Duodenal mucosa (tissue), 2 donors: ENCODE measurements around the gene AATF.

Experiments
- H3K27ac ChIP-seq: one replicate; pipeline ENCODE4 v1.7.0; 2013; ENCODE audit warnings: low read depth, low read length
- H3K27me3 ChIP-seq, 2 donors: one replicate each; pipeline ENCODE4 v1.7.0; 2013; ENCODE audit warnings: low read length in 2 of 2, control low read depth in 1 of 2; ENCODE audit not compliant: insufficient read depth in 2 of 2, control insufficient read depth in 1 of 2
- H3K36me3 ChIP-seq, 2 donors: one replicate each; pipeline ENCODE4 v1.7.0; 2013; ENCODE audit warnings: low read length in 2 of 2, control low read depth in 1 of 2; ENCODE audit not compliant: insufficient read depth in 2 of 2, control insufficient read depth in 1 of 2
- H3K4me1 ChIP-seq, 2 donors: one replicate each; pipeline ENCODE4 v1.7.0; 2013; ENCODE audit warnings: low read length in 2 of 2, control low read depth in 1 of 2; ENCODE audit not compliant: insufficient read depth in 2 of 2, control insufficient read depth in 1 of 2
- H3K4me3 ChIP-seq, 2 donors: one replicate each; pipeline ENCODE4 v1.7.0; 2013; ENCODE audit warnings: low read length in 2 of 2, low read depth in 1 of 2
- H3K9ac ChIP-seq, 2 donors: one replicate each; pipeline ENCODE4 v1.7.0; 2013; ENCODE audit warnings: low read length in 2 of 2, low read depth in 1 of 2
- H3K9me3 ChIP-seq, 2 donors: one replicate each; pipeline ENCODE4 v1.7.0; 2013; ENCODE audit warnings: low read length in 2 of 2, control low read depth in 1 of 2; ENCODE audit not compliant: control insufficient read depth in 1 of 2

The AATF gene

DNA sequence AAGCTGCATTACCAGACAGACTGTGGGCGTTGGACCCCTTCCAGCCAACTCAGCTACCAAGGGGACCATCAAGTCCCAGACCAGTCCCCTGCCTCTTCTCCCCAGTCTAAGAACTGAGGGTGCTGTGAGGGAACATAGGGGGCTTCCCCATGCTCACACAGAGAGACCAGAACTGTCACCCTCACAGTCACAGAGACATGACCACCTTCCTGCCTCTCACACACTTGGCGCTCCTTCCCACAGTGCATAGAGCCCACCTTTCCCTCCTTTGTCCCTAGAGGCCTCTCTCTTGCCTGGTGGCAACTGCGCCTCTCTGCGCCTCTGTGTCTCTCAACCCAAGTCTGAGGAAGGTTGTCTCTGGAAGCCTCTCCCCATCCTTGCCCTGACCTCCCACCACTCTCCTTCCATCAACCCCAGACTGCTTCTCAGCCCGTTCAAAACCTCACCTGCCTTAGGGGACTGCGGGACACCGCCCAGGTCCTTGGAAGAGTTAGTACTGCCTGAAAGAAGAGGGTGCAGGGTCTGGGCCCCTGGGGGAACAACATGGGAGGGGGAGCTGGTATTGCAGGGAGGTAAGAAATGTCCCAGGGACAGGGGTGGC lies 17.6 kb upstream of the AATF start:
- Histone ChIP-seq H3K9ac (no peak overlapping the region), H3K36me3 (no peaks in the 10 kb centered on the region), H3K27ac (no peak overlapping the region), H3K27me3 (peaks cover 86 to 87% of the 10 kb centered on the region in 2 donors), H3K4me3 (no peak overlapping the region), H3K9me3 (no peaks in the 10 kb centered on the region), H3K4me1 (peaks cover 34 to 42% of the 10 kb centered on the region in 2 donors)

GRCh38 chr17:36931697-36932382 lies 16.9 kb upstream of the AATF start:
- Histone ChIP-seq H3K27me3 (peaks cover 90 to 94% of the 10 kb centered on the region in 2 donors), H3K36me3 (no peaks in the 10 kb centered on the region)

GRCh38 chr17:36932383-36932693 lies 16.4 kb upstream of the AATF start:
- Histone ChIP-seq H3K9me3 (no peaks in the 10 kb centered on the region), H3K9ac (no peak overlapping the region), H3K27ac (no peak overlapping the region), H3K36me3 (no peaks in the 10 kb centered on the region), H3K4me1 (peaks cover 38 to 52% of the 10 kb centered on the region in 2 donors), H3K4me3 (peak overlapping the region; percentile 3 to 16), H3K27me3 (peaks cover 94 to 98% of the 10 kb centered on the region in 2 donors)

More at GRCh38 chr17:36931697-36932382, 16.9 kb upstream of the AATF start:
- no peak overlapping the region for H3K27ac ChIP-seq
- no peak overlapping the region for H3K9ac ChIP-seq
- peaks cover 34 to 47% of the 10 kb centered on the region in 2 donors for H3K4me1 ChIP-seq
- peak overlapping the region; percentile 3 to 16 for H3K4me3 ChIP-seq
- H3K9me3 ChIP-seq, result no peaks in the 10 kb centered on the region

DNA sequence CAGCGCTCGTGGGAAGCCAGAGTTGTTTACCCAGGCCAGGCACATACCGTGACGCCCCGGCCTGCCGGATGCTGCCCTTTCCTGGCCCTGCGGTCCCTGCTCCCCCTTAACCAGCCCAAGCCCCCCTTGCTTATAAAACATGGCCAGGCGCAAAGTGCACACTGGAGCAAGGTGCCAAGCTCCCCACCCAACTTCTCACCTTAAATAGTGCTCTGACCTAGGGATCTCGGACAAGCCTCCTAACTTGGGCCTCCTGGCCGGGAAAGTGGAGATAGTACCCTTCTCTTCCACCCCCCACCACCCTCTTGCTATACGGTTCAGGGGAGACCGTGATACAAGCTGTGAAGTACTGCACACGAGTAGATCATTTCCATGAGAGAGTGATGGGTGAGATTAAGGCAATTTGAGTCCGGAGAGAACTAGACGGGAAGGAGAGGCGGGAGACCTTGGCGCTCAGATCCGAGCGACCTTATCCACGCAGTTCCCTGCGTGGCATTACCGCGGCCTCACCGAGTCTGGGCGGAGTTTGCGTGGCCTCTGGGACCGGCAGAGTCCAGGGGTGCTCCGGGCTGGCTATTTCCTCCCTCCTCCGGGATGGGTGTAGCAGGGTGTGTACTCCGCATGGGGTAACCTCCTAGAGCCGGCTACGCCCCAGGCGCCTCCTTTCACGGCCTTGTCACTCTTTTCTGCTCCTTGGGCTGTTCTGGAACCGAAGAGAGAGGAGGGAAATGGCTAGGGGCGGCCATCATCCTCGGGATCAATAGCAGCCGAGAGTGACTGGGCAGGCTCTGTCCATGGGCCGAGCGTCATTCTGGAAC lies 15.9 kb upstream of the AATF start:
- no peak overlapping the region for H3K27ac ChIP-seq
- H3K36me3 ChIP-seq, result no peaks in the 10 kb centered on the region
- H3K4me3 ChIP-seq, result no peak overlapping the region
- H3K4me1 ChIP-seq, result peaks cover 41 to 58% of the 10 kb centered on the region in 2 donors
- H3K9me3 ChIP-seq, result no peaks in the 10 kb centered on the region
- H3K9ac ChIP-seq, result no peak overlapping the region
- H3K27me3 ChIP-seq, result peaks cover 94 to 98% of the 10 kb centered on the region in 2 donors

GRCh38 chr17:36933512-36934143 lies 15.1 kb upstream of the AATF start:
- H3K36me3 ChIP-seq, result no peaks in the 10 kb centered on the region
- H3K4me3 ChIP-seq, result peak overlapping the region; percentile 17 to 30
- peaks cover 96 to 98% of the 10 kb centered on the region in 2 donors for H3K27me3 ChIP-seq
- H3K9me3 ChIP-seq, result no peaks in the 10 kb centered on the region
- no peak overlapping the region for H3K9ac ChIP-seq
- H3K4me1 ChIP-seq, result peaks cover 41 to 65% of the 10 kb centered on the region in 2 donors
- H3K27ac ChIP-seq, result no peak overlapping the region

DNA sequence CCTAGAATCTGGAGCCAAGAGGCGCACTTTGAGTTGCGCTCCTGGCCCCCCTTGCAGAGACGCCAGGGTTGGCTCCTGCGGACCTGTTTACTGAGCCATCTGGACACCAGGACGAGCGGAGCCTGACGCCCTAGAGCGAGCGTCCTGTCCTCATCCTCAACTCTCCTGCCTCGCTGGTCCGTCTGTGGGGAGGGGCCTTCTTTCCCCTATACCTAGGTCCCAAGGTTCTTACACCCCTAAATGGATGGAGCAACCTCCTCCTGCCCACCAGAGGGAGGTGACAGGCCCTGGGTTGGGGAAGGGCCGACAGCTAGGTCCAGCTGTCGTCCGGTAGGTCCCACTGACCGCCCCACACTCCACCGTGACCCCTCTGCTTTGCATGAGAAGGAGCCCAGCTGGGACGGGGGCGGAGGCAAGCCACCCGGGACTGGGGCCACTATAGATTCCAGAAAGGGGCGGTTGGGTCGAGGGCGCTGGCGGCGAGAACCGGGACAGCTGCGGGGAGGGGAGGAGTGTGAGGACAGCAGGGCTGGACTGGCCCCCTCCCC lies 14.5 kb upstream of the AATF start:
- Histone ChIP-seq H3K27ac (no peak overlapping the region), H3K27me3 (peaks cover 96 to 98% of the 10 kb centered on the region in 2 donors), H3K36me3 (no peaks in the 10 kb centered on the region), H3K4me3 (peak overlapping the region; percentile 35 to 45), H3K9me3 (no peaks in the 10 kb centered on the region), H3K4me1 (peaks cover 41 to 69% of the 10 kb centered on the region in 2 donors), H3K9ac (no peak overlapping the region)

- Histone ChIP-seq H3K4me3 (peak overlapping the region; percentile 35 to 45), H3K9me3 (no peaks in the 10 kb centered on the region), H3K9ac (no peak overlapping the region), H3K27ac (no peak overlapping the region), H3K4me1 (peaks cover 41 to 69% of the 10 kb centered on the region in 2 donors), H3K36me3 (no peaks in the 10 kb centered on the region), H3K27me3 (peaks cover 96 to 98% of the 10 kb centered on the region in 2 donors)
Measured at GRCh38 chr17:36934692-36935630, 13.8 kb upstream of the AATF start.

- peak overlapping the region in 1 of 2 donors; percentile 36 for H3K4me3 ChIP-seq
- no peak overlapping the region for H3K27ac ChIP-seq
- H3K9ac ChIP-seq, result no peak overlapping the region
- peaks cover 95 to 97% of the 10 kb centered on the region in 2 donors for H3K27me3 ChIP-seq
- no peaks in the 10 kb centered on the region for H3K9me3 ChIP-seq
- H3K4me1 ChIP-seq, result peaks cover 41 to 69% of the 10 kb centered on the region in 2 donors
- no peaks in the 10 kb centered on the region for H3K36me3 ChIP-seq
Measured at GRCh38 chr17:36935671-36936454, 12.9 kb upstream of the AATF start.
